Renal cortical epithelial cell (primary cell): ENCODE results near the gene AP2B1. TPM values are rescaled to one million over a fixed set of nuclear protein-coding genes. Genes with fewer than 3 reads are reported as not detected.
"Not testable (repeated sequence)": the region's sequence is repeated elsewhere in the genome, so short reads cannot be mapped to it uniquely, and the experiment has no call there.

ENCODE experiments used
- DNase-seq: peaks from one replicate; pipeline ENCODE4 v3.0.0-alpha.2; 2011; ENCODE audit warnings: low read depth
- total RNA-seq: library from RNA; depleted of rRNA; stranded (reverse); fragments of >200 nt; gene quantifications from 2 replicates; pipeline ENCODE4 v1.2.3, GENCODE V29; 2014

AP2B1 gene
- total RNA-seq, 1 donor from 2014 or later, result 233 TPM

DNA sequence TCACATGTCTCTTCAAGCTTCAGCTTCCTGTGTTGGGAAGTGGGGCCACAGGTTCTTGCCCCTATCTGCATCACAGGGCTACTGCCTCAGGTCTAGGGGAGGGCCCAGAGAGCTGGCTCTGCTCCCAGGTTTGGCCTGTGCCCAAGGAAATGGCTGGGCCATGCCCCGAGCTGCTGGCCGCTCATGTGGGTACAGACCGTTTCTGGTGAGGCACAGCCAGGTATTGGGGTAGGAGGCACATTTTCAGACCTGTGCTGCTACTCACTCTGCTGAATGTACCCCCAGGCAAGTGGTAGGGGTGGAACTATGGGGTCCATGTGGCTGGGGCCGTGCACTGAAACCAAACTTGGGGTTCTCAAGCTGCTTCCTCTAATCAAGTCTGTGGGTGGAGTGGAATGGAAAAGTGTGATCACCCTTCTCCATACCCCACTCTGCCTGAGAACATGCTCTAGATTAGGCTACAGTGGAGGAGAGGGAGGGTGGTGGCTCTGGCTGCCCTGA is 161.3 kb downstream of the AP2B1 start:
- peak; percentile 61 for DNase-seq

DNA sequence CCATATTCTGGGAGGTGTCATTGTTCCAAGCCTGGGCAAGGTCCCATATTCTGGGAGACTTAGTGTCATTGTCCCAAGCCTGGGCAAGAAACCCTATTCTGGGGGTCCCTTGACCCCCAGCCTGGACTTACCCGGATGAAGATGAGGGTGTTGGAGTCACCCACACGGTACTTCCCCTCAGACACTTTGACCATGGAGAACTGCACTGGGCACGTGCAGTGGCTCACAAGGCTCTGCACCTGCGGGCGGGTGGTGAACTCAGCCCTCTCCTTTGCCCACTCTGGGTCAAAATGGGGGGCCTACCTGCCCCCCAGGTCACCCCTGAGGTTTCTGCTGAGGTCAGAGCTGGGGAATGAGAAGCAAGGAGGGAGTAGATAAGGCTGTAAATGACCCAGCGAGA is 161.9 kb downstream of the AP2B1 start:
- no peak for DNase-seq

DNA sequence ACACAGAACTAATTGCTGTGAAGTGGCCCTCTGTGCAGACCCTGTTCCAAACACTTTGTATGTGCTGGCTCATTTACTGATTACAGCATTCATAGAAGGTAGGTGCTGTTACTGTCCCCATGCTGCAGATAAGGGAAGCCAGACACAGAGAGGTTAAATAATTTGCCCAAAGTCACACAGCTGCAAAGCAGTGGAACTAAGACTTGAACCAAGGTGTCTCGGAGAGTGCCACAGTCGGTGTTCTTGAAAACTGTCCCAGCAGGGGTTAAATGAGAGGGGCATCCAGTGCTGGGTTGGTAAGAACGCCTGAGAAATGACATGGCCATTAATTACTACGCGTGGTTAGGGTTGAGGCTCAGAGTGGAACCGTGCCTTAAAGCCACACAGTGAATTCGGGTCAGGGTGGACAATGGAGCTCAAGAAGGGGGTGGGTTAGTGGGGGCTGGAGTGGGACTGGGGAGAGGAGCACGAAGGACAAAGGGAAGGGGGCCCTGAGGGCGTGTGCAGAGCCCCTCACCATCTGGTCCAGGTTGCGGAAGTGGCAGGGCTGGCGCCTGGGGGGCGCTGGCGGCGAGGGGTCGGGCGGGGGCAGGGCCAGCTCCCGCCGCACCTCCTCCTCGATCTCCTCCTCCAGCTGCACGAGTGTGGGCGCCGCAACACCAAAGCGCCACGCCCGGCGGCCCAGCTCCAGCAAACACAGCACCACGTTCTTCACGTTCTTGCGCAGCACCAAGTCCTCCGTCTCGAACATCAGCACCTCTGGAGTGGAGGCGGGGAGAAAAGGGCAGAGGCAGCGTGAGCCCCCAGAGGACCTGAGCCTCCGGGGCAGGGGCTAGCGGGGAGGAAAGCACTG is 162.7 kb downstream of the AP2B1 start:
- DNase-seq, result no peak

DNA sequence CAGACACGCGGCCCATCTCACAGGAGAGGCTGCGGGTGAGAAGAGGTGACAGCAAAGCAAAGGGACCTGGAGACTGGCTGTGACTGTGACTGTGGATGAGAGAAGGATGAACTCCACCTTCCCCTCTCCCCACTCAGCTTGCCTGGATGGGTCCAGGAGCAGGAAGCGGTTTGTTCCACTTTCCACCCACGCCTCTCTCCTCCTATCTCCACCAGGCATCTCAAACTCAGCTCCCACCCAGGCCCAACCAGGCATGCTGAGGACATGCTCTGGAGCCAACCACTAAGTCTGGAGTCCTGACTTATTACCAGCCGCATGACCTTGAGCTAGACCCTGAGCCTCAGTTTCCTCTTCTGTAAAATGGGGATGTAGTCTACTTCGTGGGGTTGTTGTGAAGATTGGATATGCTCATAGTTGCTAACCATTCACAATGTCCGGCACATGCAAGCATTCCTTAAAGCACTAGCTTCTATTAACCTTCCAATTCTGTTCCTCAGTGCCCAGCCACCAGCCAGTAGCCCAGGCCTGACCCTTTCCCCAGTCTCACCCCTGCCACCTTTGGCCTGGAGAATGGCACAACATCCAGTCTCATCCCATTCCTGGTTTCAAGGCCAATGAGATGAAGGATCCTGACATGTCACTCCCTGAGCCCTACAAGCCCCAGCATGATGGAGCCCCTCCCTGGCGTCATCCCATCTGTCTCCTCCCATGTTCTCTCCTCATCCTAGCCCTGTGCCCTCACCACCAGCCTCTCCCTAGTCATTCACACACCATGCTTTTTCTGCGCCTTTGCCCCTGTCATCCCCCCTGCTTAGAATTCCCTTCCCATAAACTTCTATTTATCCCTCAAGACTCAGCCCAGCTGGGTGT is 163.6 kb downstream of the AP2B1 start:
- DNase-seq, result no peak

DNA sequence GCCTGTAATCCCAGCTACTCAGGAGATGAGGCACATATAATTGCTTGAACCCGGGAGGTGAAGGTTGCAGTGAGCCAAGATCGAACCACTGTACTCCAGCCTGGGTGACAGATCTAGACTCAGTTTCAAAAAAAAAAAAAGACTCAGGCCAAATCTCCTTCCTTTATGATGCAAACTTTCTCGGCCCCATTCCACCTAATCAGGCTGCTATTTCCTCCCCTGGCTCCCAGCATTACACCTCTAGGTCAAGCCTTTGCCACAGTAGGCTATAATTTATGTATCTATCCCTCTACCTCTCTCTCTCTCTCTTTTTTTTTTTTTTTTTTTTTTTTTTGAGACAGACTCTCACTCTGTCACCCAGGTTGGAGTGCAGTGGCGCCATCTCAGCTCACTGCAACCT is 164.4 kb downstream of the AP2B1 start:
- DNase-seq, result not testable (repeated sequence)

DNA sequence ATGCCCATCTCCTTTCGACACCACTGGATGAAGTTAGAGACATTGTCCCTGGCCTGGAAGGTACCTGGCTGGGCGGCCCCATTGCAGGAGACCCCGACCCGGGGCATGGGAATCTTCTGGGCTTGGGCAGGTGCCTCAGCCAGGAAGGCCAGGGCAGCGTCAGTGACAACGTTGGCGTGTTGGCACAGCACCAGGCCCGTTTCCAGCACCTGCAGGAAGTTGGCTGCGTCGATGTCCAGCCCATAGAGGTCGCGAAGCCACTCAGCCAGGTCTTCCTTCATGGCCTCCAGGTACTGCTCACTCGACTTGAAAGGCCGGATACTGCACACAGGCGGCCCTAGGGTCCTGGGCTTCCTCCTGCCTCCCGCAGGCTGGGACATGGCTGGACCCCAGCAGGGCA is 165.3 kb downstream of the AP2B1 start:
- DNase-seq, result no peak

DNA sequence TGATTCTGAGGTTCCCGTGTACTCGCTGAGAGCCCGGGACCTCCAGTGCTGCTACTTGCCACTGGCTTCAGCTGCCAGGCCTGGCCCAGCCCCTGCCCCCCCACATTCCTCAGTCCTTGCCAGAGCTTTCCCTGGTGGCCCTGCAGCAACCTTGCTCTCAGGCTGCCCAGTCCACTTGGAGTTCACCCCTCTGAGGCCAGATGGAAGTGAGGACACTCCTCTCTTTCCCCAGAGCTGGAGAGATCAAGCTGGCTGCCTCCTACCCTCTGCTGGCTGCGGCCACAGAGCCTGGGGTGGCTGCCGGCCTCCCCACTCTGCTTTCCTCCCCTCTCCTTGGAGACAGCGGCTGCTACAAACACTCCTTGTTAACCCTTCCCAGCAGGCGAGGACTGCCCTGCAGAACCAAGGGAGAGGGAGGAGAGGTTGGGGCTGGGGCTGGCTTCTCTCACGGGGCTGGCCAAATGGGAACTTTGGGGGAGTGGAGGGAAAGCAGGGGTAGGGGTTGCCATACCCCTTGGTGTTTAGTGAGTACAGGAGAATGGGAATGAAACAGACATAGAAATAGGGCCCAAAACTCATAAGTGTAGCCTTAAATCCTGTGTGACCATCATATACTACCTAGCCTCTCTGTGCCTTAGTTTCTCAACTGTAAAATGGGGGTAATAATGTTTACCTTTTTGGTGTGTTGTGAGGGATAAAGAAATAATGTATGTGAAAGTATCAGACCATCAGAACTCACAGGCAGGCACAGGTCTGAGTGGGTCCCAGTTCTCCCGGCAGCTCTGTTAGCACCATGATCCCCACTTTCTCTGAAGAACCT is 166.0 kb downstream of the AP2B1 start, which contains the start of gene GAS2L2:
GAS2L2 (minus strand) TSS at position 295 of the 820 bp plus-strand sequence. CDS start 389 bp downstream, outside the sequence.
- no peak for DNase-seq

DNA sequence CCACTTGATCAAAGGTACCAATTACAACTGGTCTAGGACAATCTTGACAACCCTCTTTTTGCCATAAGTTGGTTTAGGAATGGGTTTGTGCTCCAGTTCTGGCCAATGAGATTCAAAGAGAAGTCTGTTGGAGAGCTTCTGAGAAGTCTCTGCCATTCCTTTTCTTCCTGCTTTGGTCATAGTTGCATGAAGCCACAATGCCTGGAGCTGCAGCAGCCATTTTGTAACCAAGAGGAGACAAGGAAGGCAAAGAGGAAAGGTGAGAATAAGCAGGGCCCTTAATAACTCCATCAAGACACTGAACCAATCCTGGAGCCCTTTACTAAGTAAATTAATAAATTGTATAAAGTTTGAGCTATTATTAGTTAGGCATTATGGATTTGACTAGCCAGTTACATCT is 170.1 kb downstream of the AP2B1 start:
- DNase-seq, result no peak

DNA sequence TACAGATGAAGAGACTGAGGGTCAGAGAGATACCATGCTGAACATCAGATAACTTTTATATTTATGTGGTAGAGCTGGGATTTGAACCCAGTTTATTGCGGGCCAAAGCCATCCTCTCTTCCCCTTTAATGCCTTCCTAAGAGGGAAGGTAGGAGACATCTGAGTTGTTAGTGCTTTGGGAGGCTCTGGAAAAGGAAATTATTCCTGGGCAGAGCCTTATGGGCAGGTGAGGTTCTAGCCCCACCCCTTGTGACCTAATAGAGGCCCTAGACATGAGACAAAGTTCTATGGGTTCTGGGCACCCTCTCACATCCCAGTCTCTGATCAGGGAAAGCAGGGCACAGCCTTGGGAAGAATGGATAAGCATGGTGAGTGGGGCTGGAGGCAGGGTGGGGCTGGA is 173.5 kb downstream of the AP2B1 start, which contains the start of gene C17orf50:
C17orf50 (plus strand) TSS at position 301 of the 400 bp plus-strand sequence; CDS start at position 356, 55 bp downstream.
- DNase-seq, result no peak

DNA sequence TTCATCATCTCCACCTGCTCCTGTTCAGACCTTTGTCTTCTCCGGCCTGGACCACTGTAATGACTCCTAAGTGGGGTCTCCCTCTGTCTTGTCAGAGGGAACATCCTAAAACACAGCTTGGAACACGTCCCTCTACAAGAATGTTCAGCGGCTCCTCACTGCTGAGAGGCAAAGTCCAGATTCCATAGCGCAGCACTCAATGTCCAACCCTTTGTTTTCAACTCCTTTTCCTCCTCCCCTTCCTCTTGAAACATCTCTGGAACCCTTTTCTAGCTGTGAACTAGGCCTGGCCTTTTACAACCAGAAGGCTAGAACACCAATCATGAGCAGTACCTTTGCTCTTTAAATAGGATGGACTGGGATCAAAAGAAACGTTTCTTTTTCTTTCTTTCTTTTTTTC is 174.5 kb downstream of the AP2B1 start:
- peak; percentile 18 for DNase-seq

DNA sequence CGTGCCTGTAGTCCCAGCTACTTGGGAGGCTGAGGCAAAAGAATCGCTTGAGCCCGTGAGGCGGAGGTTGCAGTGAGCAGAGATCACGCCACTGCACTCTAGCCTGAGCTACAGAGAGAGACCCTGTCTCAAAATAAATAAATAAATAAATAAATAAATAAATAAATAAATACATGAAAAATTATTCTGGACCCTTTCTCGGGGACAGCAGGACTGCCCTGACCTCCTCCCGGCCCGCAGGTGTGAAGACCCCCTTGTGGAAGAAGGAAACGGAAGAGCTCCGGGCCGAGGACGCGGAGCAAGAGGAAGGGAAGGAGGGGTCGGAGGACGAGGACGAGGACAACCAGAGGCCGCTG is 176.6 kb downstream of the AP2B1 start:
- DNase-seq, result no peak

DNA sequence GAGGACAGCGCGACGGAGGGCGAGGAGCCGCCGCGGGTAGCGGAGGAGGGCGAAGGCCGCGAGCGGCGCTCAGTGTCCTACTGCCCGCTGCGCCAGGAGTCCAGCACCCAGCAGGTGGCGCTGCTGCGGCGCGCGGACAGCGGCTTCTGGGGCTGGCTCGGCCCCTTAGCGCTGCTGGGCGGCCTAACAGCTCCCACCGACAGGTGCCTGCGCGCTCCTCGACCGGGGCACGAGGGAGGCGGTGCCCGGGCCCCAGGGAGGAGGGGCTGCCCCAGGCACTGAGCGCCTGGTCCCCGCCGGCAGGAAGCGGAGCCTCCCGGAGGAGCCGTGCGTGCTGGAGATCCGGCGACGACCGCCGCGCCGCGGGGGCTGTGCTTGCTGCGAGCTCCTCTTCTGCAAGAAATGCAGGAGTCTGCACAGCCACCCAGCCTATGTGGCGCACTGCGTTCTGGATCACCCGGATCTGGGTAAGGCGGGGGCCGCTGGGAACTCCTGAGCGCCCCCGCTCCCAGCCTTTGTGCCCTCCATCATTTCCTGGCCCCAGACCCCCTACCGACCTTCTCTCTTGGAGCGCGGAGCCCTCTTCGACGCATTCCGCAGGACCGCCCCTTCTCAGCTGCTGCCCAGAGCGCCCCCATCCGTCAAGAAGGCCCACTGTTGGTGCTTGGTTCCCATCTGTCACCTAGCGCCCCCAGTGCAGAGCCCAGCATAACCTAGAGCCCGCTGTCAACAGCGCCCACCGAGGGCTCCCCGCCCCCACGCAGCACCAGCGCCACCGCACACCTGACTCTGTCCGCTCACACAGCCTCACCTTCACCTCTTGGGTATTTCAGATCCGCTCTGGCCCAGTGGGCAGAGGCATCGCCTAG is 177.2 kb downstream of the AP2B1 start:
- DNase-seq, result peak; percentile 61

DNA sequence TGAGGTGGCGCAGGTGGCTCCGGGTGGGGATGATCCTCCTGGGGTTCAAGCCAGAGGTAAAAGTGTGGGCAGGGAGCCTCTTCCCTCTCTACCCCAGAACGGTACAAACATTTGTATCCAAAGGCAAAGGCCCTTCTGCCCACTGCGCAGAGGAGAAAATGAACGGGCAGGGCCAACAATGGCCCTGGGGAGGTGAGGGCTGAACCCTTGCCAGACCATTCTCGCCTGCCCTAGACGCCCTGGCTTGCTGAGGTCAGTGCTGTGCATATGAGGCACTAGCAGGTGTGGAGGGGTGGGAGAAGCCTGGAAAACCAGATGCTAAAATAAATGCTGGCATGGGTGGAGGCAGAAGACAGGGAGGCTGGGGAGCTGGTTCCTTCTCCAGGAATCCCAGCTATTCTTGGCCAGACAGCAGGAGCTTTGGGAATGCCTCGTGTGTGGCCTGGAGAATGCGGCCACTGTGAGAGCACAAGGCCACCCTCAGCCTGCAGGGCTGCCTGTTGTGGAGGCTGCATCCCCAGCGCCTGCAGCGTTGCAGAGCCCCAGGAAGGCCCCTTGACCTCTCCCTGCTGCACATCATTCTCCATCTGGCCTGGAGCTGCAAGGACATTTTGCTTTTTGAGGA is 178.1 kb downstream of the AP2B1 start:
- DNase-seq, result no peak

DNA sequence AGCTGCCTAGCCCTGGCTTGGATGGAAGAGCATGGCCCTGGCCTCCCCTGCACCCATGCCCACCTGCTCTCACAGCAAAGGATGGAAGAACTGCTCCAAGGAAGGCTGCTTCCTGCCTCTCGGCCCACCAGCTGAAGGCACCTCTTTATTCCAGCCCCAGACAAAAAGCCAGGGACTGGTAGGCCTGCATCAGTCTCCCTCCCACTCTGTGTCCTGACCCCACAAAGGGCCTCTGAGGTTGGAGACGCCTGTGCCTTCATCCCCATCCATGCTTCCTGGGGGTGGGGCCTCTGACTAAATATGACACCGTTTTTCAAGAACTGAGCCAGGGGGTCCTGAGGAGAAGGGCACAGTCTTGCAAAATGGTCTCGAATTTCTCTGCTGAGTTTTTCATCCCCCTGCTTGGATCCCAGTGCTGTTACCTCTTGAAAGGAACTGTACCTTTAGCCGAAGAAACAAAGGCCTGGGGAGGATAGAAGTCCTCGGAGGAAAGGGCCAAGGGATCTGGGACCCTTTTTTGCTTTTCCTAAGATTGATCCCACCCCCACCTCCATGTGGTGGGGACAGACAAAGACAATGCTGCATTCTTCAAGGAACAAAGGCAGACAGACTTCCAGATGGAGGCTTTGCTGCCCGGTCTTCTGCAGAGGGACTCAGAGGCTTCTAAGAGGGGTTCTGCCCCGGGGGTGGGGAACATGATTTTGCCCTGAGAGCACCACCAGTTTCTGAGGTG is 178.8 kb downstream of the AP2B1 start:
- no peak for DNase-seq

DNA sequence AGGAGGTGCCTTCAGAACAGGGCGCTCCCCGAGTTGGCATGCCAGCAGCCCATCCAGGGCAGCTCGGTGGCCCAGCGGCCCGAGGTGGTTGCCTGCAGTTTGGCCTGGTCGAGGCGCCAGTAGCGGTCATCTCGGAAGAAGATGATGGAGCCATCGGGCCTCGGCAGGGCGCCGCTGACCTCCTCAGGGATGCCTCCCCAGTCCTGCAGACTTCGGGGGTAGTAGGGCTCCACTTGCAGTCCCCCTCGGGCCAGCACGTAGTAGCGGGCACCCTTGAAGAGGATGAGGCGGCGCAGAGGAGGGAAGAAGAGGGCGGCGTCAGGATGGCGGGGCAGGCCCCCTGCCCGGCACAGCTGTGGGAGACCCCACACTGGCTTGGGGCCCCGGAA is 179.4 kb downstream of the AP2B1 start:
- DNase-seq, result no peak

DNA sequence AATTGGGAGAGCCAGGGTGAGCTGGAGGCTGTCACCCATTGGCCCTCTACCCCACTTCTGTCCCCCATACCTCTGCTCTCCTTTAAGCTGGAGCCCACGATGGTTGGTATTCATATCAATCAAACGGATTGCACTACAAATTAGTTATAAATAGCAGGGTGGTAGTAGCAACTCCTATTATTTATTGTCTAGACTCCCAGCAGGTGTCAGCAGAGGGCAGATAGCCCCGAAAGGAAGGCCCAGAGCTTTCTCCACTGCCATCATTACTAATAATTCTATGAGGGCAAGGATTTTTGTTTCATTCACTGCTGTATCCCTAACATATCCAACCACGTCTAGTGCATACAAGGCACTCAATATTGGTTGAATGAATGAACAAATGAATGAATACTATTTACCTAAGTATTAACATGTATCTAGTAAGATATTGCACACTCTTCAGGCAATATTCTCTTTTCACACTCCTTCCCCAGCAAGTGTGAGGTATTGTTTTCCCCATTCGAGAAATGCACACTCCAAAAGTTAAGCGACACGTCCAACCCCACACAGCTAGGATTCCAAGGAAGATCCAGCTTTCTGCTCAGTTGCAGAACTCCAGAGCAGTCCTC is 179.9 kb downstream of the AP2B1 start:
- peak; percentile 35 for DNase-seq

DNA sequence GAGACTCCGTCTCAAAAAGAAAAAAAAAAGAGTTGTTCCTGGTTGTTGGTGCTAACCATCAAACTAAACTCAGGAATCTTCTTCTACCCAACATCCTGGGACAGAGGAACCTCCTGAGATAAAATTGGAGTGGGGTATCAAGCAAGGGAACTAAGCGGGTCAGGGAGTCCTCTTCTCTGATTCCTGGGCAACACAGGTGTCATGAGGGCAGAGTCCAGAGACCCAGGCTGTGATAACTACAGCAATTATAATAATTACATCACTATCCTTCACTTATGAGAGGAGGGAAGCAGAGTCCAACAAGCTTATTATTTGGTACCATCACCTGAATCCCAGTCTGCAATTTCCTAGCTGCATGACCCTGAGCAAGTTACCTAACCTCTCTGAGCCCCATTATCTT is 181.7 kb downstream of the AP2B1 start:
- no peak for DNase-seq

DNA sequence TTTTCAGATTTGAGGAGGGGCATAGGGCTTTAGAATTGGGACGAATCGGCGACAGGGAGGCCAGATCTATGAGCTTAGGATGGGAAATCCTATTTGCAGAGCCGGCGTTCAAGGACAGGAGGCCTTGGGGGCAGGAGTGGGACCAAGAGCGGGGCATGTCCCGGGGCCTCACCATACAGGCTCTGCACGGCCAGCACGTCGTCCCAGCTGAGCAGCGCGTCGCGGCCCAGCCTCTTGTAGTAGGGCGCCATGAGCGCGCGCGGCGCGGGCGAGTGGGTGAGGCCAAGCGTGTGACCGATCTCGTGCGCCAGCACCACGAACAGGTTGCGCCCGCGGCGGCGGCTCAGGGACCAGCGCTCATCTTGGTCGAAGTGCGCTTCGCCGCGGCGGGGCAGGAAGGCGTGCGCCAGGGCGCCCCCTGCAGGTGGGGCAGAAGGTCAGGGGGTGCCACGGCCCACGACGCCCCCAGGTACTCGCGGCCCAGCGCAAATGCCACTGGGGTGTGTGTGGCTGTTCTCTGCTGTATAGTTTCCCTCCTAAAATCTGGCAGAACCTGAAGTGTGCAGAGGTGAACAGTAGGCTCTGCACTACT is 182.9 kb downstream of the AP2B1 start:
- no peak for DNase-seq

DNA sequence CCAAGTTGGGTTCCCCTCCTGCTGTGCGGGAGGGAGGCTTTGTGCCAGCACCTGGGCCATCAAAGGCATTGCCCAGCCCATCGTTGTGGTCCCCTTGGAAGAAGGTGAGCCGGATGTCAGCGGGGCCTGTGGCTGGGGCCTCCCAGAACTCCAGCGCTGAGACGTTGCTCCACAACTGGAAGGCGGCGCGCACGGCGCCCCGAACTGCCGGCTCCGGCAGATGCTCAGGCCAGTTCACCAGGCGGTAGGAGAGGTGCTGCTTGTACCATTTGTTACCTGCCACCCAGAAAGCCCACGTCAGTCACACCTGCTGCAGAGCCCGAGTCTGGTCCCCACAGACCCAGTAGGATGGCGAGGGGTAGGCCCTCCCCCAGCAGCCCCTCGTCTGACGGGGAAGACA is 186.0 kb downstream of the AP2B1 start:
- DNase-seq, result no peak
